Neural crest cell (in vitro differentiated cells): ENCODE data around the gene LRMDA. TPM values are rescaled to one million over a fixed set of nuclear protein-coding genes. Genes with fewer than 3 reads are reported as not detected.
A peak's percentile ranks its signal among the peaks of the same experiment; 100 is the strongest.

ENCODE experiments used
- DNase-seq: peaks from one replicate; pipeline ENCODE4 v3.0.0; 2021; ENCODE audit warnings: low read depth, mixed read lengths, low spot score
- H3K27ac Mint-ChIP-seq: one replicate; pipeline ENCODE4 v1.8.0; 2021; ENCODE audit warnings: mild to moderate bottlenecking, mixed read lengths; ENCODE audit not compliant: unreplicated experiment
- H3K27me3 Mint-ChIP-seq: 2 replicates; pipeline ENCODE4 v1.8.0; 2021; ENCODE audit warnings: low read depth, mild to moderate bottlenecking, mixed read lengths
- H3K36me3 Mint-ChIP-seq: 2 replicates; pipeline ENCODE4 v1.8.0; 2021; ENCODE audit warnings: low read depth, mild to moderate bottlenecking, mixed read lengths
- H3K4me1 Mint-ChIP-seq: 2 replicates; pipeline ENCODE4 v1.8.0; 2021; ENCODE audit warnings: mixed read lengths
- H3K4me3 Mint-ChIP-seq: one replicate; pipeline ENCODE4 v1.8.0; 2021; ENCODE audit warnings: mild to moderate bottlenecking, mixed read lengths
- H3K9me3 Mint-ChIP-seq: 2 replicates; pipeline ENCODE4 v1.8.0; 2021; ENCODE audit warnings: mixed read lengths
- total RNA-seq: library from RNA; stranded (reverse); gene quantifications from 2 replicates; pipeline ENCODE4 v1.2.1, GENCODE V29; 2021
- TF ChIP-seq, protein P1 (sequence below): fragments of 200-600 bp; sonication (generic); conservative IDR thresholded peaks from 2 replicates; pipeline ENCODE4 v1.5.0; 2021; ENCODE audit warnings: antibody characterized with exemption, mild to moderate bottlenecking

The LRMDA gene
- total RNA-seq, 1 donor from 2014 or later = 3.1 TPM

DNA sequence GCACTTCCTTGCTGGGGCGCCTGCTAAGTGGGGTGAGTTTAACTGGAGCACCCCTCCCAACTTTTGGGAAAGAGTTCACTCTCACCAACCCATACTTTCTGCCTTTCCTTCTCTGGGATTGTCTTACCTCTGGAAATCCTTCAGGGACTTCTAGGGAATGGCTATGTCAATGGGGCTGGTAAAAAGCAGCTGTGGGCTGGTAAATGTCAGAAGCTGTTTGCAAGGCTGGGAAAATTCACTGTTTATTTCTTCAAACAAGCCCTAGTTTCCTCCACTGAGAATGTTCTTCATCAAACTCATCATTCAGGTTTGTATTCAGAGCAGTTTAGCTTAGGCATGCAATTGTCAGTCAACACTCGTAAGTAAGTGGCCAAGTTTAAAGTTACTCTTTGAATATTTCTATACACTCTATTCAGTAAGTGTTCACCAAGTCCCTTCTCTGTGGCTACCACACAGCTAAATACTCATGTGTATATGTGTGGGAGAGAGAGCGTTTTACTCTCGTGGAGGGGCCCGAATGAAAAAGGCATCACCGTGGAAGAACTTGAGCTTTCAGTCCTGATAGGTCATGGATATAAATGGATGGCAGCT lies 654.8 kb downstream of the LRMDA start:
- DNase-seq = no peak
- Mint-ChIP-seq H3K9me3 (peaks cover 2% of the 10 kb centered on the region), H3K4me1 (peaks cover 36% of the 10 kb centered on the region), H3K36me3 (no peaks in the 10 kb centered on the region), H3K27ac (no peak overlapping the region), H3K4me3 (no peak overlapping the region), H3K27me3 (no peaks in the 10 kb centered on the region)
- TF ChIP-seq, protein P1, sequence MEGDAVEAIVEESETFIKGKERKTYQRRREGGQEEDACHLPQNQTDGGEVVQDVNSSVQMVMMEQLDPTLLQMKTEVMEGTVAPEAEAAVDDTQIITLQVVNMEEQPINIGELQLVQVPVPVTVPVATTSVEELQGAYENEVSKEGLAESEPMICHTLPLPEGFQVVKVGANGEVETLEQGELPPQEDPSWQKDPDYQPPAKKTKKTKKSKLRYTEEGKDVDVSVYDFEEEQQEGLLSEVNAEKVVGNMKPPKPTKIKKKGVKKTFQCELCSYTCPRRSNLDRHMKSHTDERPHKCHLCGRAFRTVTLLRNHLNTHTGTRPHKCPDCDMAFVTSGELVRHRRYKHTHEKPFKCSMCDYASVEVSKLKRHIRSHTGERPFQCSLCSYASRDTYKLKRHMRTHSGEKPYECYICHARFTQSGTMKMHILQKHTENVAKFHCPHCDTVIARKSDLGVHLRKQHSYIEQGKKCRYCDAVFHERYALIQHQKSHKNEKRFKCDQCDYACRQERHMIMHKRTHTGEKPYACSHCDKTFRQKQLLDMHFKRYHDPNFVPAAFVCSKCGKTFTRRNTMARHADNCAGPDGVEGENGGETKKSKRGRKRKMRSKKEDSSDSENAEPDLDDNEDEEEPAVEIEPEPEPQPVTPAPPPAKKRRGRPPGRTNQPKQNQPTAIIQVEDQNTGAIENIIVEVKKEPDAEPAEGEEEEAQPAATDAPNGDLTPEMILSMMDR = no peak

DNA sequence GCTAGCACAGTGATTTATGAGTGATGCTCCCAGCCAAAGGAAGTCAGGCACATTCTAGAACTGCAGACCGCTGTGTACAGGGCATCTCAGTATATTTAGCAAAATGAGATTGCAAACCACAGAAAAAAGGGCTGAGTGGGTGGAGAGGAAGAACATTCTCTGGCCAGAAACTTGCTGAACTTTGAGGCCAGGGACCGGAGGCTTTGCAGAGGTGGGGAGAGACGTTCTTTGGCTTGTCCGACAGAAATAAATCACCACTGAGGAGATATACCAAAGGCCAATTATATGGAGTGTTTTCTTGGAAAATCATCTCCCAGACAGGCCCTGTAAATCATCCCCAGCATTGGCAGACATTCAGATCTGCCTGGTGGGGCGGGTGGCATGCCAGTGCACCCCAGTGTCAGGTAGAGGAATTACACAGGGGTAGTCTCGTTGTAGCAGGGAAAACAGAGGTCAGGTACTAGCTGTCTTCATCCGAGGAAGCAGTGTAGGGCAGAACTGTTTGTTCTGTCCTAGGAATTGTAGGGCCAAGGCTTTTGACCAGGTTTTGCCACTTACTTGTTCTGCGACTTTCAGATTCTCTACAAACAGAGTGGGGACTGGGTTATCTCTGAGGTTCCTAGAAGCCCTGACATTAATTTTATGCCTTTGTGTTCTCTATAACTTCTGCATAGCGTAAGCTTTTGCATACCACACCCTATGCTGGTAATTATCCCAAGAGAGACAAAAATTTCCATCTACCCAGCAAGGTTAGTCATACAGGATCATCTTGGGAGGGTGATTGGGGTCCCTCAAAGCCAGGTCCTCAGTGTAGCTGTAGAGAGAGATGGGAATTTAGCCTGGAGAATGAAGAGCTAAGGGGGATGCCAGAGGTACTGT lies 655.6 kb downstream of the LRMDA start:
- H3K36me3 Mint-ChIP-seq = no peaks in the 10 kb centered on the region
- TF ChIP-seq, protein P1 = peak; percentile 52
- DNase-seq = no peak
- no peak overlapping the region for H3K4me3 Mint-ChIP-seq
- H3K27ac Mint-ChIP-seq = no peak overlapping the region
- no peaks in the 10 kb centered on the region for H3K27me3 Mint-ChIP-seq
- H3K9me3 Mint-ChIP-seq = peaks cover 2% of the 10 kb centered on the region
- peaks cover 36% of the 10 kb centered on the region for H3K4me1 Mint-ChIP-seq

DNA sequence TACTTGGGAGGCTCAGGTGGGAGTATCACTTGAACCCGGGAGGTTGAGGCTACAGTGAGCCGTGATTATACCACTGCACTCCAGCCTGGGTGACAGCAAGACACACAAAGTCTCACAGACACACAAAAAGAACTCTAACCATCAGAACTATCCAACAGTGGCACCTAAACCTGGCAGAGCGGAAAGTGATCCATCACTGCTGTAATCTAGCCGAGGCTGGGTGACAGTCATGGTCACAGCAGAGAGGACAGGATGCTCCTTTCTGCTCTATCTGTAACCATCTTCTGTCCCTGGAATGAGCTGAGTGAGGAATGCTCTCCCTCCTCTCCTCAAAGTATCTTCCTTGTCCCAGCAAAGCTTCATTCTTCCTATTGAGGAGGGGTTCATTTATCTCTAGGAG lies 656.6 kb downstream of the LRMDA start:
- H3K27ac Mint-ChIP-seq = no peak overlapping the region
- H3K4me1 Mint-ChIP-seq = peaks cover 27% of the 10 kb centered on the region
- no peak overlapping the region for H3K4me3 Mint-ChIP-seq
- no peaks in the 10 kb centered on the region for H3K36me3 Mint-ChIP-seq
- peaks cover 1% of the 10 kb centered on the region for H3K9me3 Mint-ChIP-seq
- no peaks in the 10 kb centered on the region for H3K27me3 Mint-ChIP-seq
- TF ChIP-seq, protein P1 = no peak
- DNase-seq = no peak

DNA sequence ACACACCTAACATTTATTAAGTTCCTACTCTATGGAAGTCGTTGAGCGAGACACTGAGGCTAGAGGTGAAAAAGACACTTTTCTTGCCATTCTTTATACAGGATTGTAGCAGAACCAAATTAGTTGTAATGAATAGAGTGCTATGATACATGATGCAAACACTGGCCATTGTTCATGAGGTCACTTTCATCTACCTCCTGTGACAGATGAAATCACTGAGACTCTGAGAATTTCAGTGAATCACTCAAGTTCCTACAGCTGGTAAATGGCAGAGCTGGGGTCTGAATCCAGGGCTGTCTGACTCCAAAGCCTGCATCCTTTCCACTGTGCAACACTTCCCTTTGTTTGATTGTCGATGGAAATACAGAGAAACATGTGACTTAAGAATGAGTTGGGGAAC lies 657.6 kb downstream of the LRMDA start:
- Mint-ChIP-seq H3K4me1 (peaks cover 25% of the 10 kb centered on the region), H3K36me3 (no peaks in the 10 kb centered on the region)
- TF ChIP-seq, protein P1 = no peak

DNA sequence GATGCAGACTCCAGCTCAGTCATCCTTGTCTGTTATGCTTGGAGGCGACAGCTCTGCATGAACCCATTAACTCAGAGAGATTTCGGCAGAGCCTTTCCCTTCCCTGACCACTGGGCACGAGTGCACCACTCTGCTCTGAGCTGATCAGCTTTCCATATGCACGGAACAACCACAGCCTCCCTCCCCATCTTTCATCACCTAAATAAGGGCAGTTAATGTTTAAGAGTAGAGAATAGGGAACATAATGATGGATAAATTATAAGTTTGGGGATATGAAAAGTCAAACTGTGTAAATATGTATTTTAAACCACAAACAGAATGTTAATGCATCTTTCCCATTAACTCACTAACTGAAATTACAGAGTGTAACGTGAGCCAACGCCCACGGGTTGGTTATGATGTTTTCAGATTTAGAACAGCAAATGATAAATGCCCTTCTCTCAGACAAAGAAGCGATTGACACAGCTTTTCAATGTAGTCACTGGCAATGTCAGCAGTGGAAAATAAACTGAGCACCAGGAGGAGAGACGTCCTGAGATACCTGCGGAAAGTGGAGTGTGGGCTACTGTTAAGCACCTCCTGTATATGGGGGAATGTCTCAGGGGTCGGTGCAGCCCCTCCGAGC lies 658.2 kb downstream of the LRMDA start:
- no peak overlapping the region for H3K27ac Mint-ChIP-seq

More for the DNA sequence above, 657.6 kb downstream of the LRMDA start:
- Mint-ChIP-seq H3K27me3 (no peaks in the 10 kb centered on the region), H3K4me3 (no peak overlapping the region), H3K9me3 (peaks cover 2% of the 10 kb centered on the region), H3K27ac (no peak overlapping the region)
- no peak for DNase-seq

More for the DNA sequence above, 658.2 kb downstream of the LRMDA start:
- Mint-ChIP-seq H3K4me1 (peaks cover 25% of the 10 kb centered on the region), H3K9me3 (peaks cover 2% of the 10 kb centered on the region), H3K27me3 (no peaks in the 10 kb centered on the region), H3K36me3 (no peaks in the 10 kb centered on the region), H3K4me3 (no peak overlapping the region)
- TF ChIP-seq, protein P1 = no peak
- no peak for DNase-seq
